ENCODE results near the gene DPM2. TPM values are rescaled to one million over a fixed set of nuclear protein-coding genes. Genes with fewer than 3 reads are reported as not detected.

Gene DPM2
- total and polyA plus RNA-seq, 2 of the 4 experiments (the other 2 are of a cell fraction), result 10.8 to 60.6 TPM

GRCh38 chr9:127975376-127976315 lies 38.0 kb upstream of the DPM2 start:
- Histone ChIP-seq H2BK5ac (ENCODE audit: low read depth, low read length, poor library complexity, severe bottlenecking) (no peak overlapping the region), H3K9ac (ENCODE audit: low read depth, low read length) (no peak overlapping the region), H3K9me3 (ENCODE audit: control insufficient read depth, insufficient read depth, low read length) (no peaks in the 10 kb centered on the region), H2BK15ac (ENCODE audit: low read depth, low read length) (no peak overlapping the region), H3K9me1 (ENCODE audit: insufficient read depth, low read length) (peaks cover 8% of the 10 kb centered on the region; the same call in 1 of the 2 replicates), H3K79me1 (ENCODE audit: low read depth in 1 of 2, low read length in 2 of 2) (peaks cover 27 to 88% of the 10 kb centered on the region in 2 experiments), H2AK9ac (replicated peaks; ENCODE audit: low read depth, low read length, poor library complexity) (peak overlapping the region; percentile 29), H2AFZ (replicated peaks; ENCODE audit: low read length, poor library complexity) (no peak overlapping the region), H3K4me3 (ENCODE audit: insufficient read depth, low read depth, low read length) (no peak overlapping the region), H4K5ac (ENCODE audit: low read depth, low read length) (no peak overlapping the region), H3K36me3 (ENCODE audit: control insufficient read depth, insufficient read depth, low read length) (no peaks in the 10 kb centered on the region), H2BK120ac (ENCODE audit: low read depth, low read length) (no peak overlapping the region), H3K14ac (replicated peaks; ENCODE audit: low read depth, low read length) (0 out of 2 replicates have a peak overlapping the region, but pooled peaks have one; percentile 44), H4K8ac (ENCODE audit: low read depth in 2 of 2, low read length in 2 of 2) (no peak overlapping the region), H3K27ac (ENCODE audit: insufficient read depth, low read length) (no peak overlapping the region), H2BK20ac (ENCODE audit: low read depth, low read length) (no peak overlapping the region), H3K4ac (ENCODE audit: low read depth, low read length) (no peak overlapping the region), H2AK5ac (ENCODE audit: low read depth, low read length) (peak overlapping the region; percentile 39; the same call in 1 of the 2 replicates), H4K20me1 (ENCODE audit: insufficient read depth, low read length) (peaks cover 90% of the 10 kb centered on the region), H3K4me2 (ENCODE audit: low read depth, low read length) (no peak overlapping the region), H3K23ac (ENCODE audit: low read depth, low read length) (no peak overlapping the region), H3K18ac (ENCODE audit: low read depth, low read length) (no peak overlapping the region), H3K4me1 (ENCODE audit: control insufficient read depth, insufficient read depth, low read length) (peaks cover 39% of the 10 kb centered on the region), H4K91ac (ENCODE audit: insufficient read depth, low read depth, low read length) (no peak overlapping the region), H3K27me3 (ENCODE audit: control insufficient read depth, insufficient read depth, low read length) (no peaks in the 10 kb centered on the region), H3K56ac (ENCODE audit: extremely low read depth, insufficient read depth, low read length) (no peak overlapping the region)
- in situ Hi-C loops (cut with MboI; ENCODE audit: low sequenced_read_pairs) (no loop called here), dilution Hi-C loops (cut with HindIII; ENCODE audit: low sequenced_read_pairs, unreplicated experiment) (no loop called here), intact Hi-C loops (cut with micrococcal nuclease) (no loop called here)
- 94% methylated on average over 3 of the region's 10 CpGs; no CpG with 5 or more reads in 1 of the 2 experiments for WGBS, 2 experiments (ENCODE audit: extremely low coverage in 2 of 2, insufficient read length in 1 of 2)
- POLR2A ChIA-PET (ENCODE audit: unreplicated experiment), result interaction anchor here (0.6 kb wide), 1 partner anchor 182 kb away, joined by 5 read pairs; no protein-coding TSS in a partner anchor
- no peak for DNase-seq
- CTCF ChIA-PET, result interaction anchor here (2.2 kb wide), 1 partner anchor 33 kb away, joined by 8 read pairs; no protein-coding TSS in a partner anchor
- BruUV-seq (replicated peaks), result no TSS peak
- TF ChIP-seq MAZ (IDR thresholded peaks at IDR 0.05; ENCODE audit: borderline replicate concordance, low read depth, low read length), result no peak
- TF ChIP-seq FOS (IDR thresholded peaks at IDR 0.05; ENCODE audit: low read depth, low read length), result no peak
- no peak for TF ChIP-seq MXI1 (IDR thresholded peaks at IDR 0.05; ENCODE audit: borderline replicate concordance, low read depth, low read length)
- no peak for TF ChIP-seq RFX5 (IDR thresholded peaks at IDR 0.05; ENCODE audit: low read depth, low read length)
- no peak for TF ChIP-seq NFE2L2 (IDR thresholded peaks at IDR 0.05; ENCODE audit: low read depth, low read length)
- TF ChIP-seq RAD21 (IDR thresholded peaks at IDR 0.05; ENCODE audit: low read length), result no peak
- no peak for ATAC-seq (ENCODE audit: low read depth)

Data from IMR-90 (cell line).